WTC11 (cell line): ENCODE results near the gene LCLAT1. TPM values are rescaled to one million over a fixed set of nuclear protein-coding genes. Genes with fewer than 3 reads are reported as not detected.

ENCODE experiments used
- ATAC-seq: fragments of 200-7000 bp; cut with Tn5 transposase; 2 replicates; pipeline ENCODE4 v1.10.0; 2021; ENCODE audit warnings: mild to moderate bottlenecking, moderate library complexity
- CTCF ChIA-PET: fragments of 300-600 bp; sonication (Branson Sonifier 250); formaldehyde crosslinking; loops from one replicate; lab custom pipeline; 2021; ENCODE audit warnings: antibody characterized with exemption; lab: Charles Lee
- POLR2A ChIA-PET: fragments of 350-600 bp; sonication (Branson Sonifier 250); formaldehyde crosslinking; loops from one replicate; lab custom pipeline; 2021; ENCODE audit warnings: antibody characterized with exemption; lab: Charles Lee
- DNase-seq: peaks from one replicate; pipeline ENCODE4 v3.0.0; 2021; ENCODE audit warnings: low spot score
- H3K27ac Mint-ChIP-seq: 2 replicates; pipeline ENCODE4 v1.8.0; 2021; ENCODE audit warnings: mixed read lengths
- H3K27me3 Mint-ChIP-seq: 2 replicates; pipeline ENCODE4 v1.8.0; 2021; ENCODE audit warnings: low read depth, mild to moderate bottlenecking, moderate library complexity, mixed read lengths
- H3K36me3 Mint-ChIP-seq: 2 replicates; pipeline ENCODE4 v1.8.0; 2021; ENCODE audit warnings: mixed read lengths
- H3K4me1 Mint-ChIP-seq: 2 replicates; pipeline ENCODE4 v1.8.0; 2022; ENCODE audit warnings: mixed read lengths
- H3K4me3 Mint-ChIP-seq: 2 replicates; pipeline ENCODE4 v1.8.0; 2021; ENCODE audit warnings: mild to moderate bottlenecking, moderate library complexity, mixed read lengths
- H3K9me3 Mint-ChIP-seq: 2 replicates; pipeline ENCODE4 v1.8.0; 2021; ENCODE audit warnings: mixed read lengths
- ERG ChIP-seq: fragments of 250-450 bp; sonication (Bioruptor Pico); IDR thresholded peaks from 2 replicates; pipeline ENCODE4 v1.8.0; 2021; ENCODE audit warnings: mild to moderate bottlenecking
- ESRRA ChIP-seq: sonication (generic); formaldehyde crosslinking; IDR thresholded peaks from 2 replicates; pipeline ENCODE4 v1.8.1; 2022; ENCODE audit warnings: mild to moderate bottlenecking, missing genetic modification reagents, borderline replicate concordance
- GTF2I ChIP-seq: fragments of 250-450 bp; sonication (Bioruptor Pico); conservative IDR thresholded peaks from 2 replicates; pipeline ENCODE4 v1.4.0; 2021; ENCODE audit warnings: mild to moderate bottlenecking
- JUN ChIP-seq: sonication (generic); formaldehyde crosslinking; IDR thresholded peaks from 2 replicates; pipeline ENCODE4 v1.8.0; 2023; ENCODE audit warnings: mild to moderate bottlenecking, missing genetic modification reagents
- NFATC4 ChIP-seq: fragments of 250-450 bp; sonication (Bioruptor Pico); IDR thresholded peaks from 2 replicates; pipeline ENCODE4 v1.9.0; 2021; ENCODE audit warnings: mild to moderate bottlenecking
- NR1H2 ChIP-seq: sonication (generic); formaldehyde crosslinking; IDR thresholded peaks from 2 replicates; pipeline ENCODE4 v1.9.0; 2021; ENCODE audit warnings: mild to moderate bottlenecking, moderate library complexity, missing genetic modification reagents
- RELA ChIP-seq: sonication (generic); formaldehyde crosslinking; IDR thresholded peaks from 2 replicates; pipeline ENCODE4 v1.8.1; 2022; ENCODE audit warnings: missing genetic modification reagents, mild to moderate bottlenecking, borderline replicate concordance
- TCF7 ChIP-seq: sonication (generic); formaldehyde crosslinking; IDR thresholded peaks from 2 replicates; pipeline ENCODE4 v1.8.0; 2022; ENCODE audit warnings: mild to moderate bottlenecking, low read depth, missing genetic modification reagents, moderate library complexity
- USF1 ChIP-seq: sonication (generic); formaldehyde crosslinking; IDR thresholded peaks from 2 replicates; pipeline ENCODE4 v1.8.0; 2022; ENCODE audit warnings: mild to moderate bottlenecking, missing genetic modification reagents
- USF2 ChIP-seq: sonication (generic); formaldehyde crosslinking; IDR thresholded peaks from 2 replicates; pipeline ENCODE4 v1.8.1; 2023; ENCODE audit warnings: mild to moderate bottlenecking, missing genetic modification reagents, moderate library complexity
- ZBTB21 ChIP-seq: sonication (generic); formaldehyde crosslinking; IDR thresholded peaks from 2 replicates; pipeline ENCODE4 v1.8.1; 2023; ENCODE audit warnings: mild to moderate bottlenecking, missing genetic modification reagents, borderline replicate concordance
- ZNF121 ChIP-seq: sonication (generic); formaldehyde crosslinking; IDR thresholded peaks from 2 replicates; pipeline ENCODE4 v1.8.0; 2023; ENCODE audit warnings: missing genetic modification reagents
- ZNF416 ChIP-seq: fragments of 250-450 bp; sonication (Bioruptor Pico); IDR thresholded peaks from 2 replicates; pipeline ENCODE4 v1.9.0; 2021; ENCODE audit warnings: mild to moderate bottlenecking, inconsistent platforms
- total RNA-seq: library from RNA; stranded (reverse); gene quantifications from 3 replicates; pipeline ENCODE4 v1.2.3, GENCODE V29; 2021
- TF ChIP-seq, protein P1 (sequence below): sonication (generic); formaldehyde crosslinking; IDR thresholded peaks from 2 replicates; pipeline ENCODE4 v1.8.0; 2023; ENCODE audit warnings: missing genetic modification reagents, mild to moderate bottlenecking, borderline replicate concordance
- TF ChIP-seq, protein P2 (sequence below): sonication (generic); formaldehyde crosslinking; IDR thresholded peaks from 2 replicates; pipeline ENCODE4 v1.8.1; 2022; ENCODE audit warnings: mild to moderate bottlenecking, moderate library complexity, missing genetic modification reagents
- TF ChIP-seq, protein P3 (sequence below): sonication (generic); formaldehyde crosslinking; IDR thresholded peaks from 2 replicates; pipeline ENCODE4 v1.8.1; 2023; ENCODE audit warnings: mild to moderate bottlenecking, moderate library complexity, missing genetic modification reagents
- TF ChIP-seq, protein P4 (sequence below): fragments of 250-450 bp; sonication (Bioruptor Pico); IDR thresholded peaks from 2 replicates; pipeline ENCODE4 v1.9.0; 2021; ENCODE audit warnings: mild to moderate bottlenecking
- TF ChIP-seq, protein P5 (sequence below): sonication (generic); formaldehyde crosslinking; conservative IDR thresholded peaks from 2 replicates; pipeline ENCODE4 v1.8.1; 2022; ENCODE audit warnings: mild to moderate bottlenecking, missing genetic modification reagents

LCLAT1 gene
- total RNA-seq, 1 experiment from 2014 or later, result 22.3 TPM

GRCh38 chr2:30470426-30470825 lies 23.4 kb downstream of the LCLAT1 start:
- Mint-ChIP-seq H3K9me3 (peaks cover 25% of the 10 kb centered on the region), H3K4me3 (no peak overlapping the region), H3K4me1 (peaks cover 21% of the 10 kb centered on the region), H3K36me3 (peaks cover 12% of the 10 kb centered on the region), H3K27ac (no peak overlapping the region)
- POLR2A ChIA-PET, result no interaction called here
- CTCF ChIA-PET, result no interaction called here
- no peak for ATAC-seq
- TF ChIP-seq USF2 (CRISPR knock-in tag), result no peak
- no peak for TF ChIP-seq JUN
- TF ChIP-seq, protein P1, sequence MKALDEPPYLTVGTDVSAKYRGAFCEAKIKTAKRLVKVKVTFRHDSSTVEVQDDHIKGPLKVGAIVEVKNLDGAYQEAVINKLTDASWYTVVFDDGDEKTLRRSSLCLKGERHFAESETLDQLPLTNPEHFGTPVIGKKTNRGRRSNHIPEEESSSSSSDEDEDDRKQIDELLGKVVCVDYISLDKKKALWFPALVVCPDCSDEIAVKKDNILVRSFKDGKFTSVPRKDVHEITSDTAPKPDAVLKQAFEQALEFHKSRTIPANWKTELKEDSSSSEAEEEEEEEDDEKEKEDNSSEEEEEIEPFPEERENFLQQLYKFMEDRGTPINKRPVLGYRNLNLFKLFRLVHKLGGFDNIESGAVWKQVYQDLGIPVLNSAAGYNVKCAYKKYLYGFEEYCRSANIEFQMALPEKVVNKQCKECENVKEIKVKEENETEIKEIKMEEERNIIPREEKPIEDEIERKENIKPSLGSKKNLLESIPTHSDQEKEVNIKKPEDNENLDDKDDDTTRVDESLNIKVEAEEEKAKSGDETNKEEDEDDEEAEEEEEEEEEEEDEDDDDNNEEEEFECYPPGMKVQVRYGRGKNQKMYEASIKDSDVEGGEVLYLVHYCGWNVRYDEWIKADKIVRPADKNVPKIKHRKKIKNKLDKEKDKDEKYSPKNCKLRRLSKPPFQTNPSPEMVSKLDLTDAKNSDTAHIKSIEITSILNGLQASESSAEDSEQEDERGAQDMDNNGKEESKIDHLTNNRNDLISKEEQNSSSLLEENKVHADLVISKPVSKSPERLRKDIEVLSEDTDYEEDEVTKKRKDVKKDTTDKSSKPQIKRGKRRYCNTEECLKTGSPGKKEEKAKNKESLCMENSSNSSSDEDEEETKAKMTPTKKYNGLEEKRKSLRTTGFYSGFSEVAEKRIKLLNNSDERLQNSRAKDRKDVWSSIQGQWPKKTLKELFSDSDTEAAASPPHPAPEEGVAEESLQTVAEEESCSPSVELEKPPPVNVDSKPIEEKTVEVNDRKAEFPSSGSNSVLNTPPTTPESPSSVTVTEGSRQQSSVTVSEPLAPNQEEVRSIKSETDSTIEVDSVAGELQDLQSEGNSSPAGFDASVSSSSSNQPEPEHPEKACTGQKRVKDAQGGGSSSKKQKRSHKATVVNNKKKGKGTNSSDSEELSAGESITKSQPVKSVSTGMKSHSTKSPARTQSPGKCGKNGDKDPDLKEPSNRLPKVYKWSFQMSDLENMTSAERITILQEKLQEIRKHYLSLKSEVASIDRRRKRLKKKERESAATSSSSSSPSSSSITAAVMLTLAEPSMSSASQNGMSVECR, result no peak
- no peak for TF ChIP-seq USF1
- no peak for TF ChIP-seq NR1H2 (CRISPR knock-in tag)
- no peak for TF ChIP-seq RELA (CRISPR knock-in tag)
- TF ChIP-seq ERG (CRISPR knock-in tag), result no peak
- TF ChIP-seq, protein P2, sequence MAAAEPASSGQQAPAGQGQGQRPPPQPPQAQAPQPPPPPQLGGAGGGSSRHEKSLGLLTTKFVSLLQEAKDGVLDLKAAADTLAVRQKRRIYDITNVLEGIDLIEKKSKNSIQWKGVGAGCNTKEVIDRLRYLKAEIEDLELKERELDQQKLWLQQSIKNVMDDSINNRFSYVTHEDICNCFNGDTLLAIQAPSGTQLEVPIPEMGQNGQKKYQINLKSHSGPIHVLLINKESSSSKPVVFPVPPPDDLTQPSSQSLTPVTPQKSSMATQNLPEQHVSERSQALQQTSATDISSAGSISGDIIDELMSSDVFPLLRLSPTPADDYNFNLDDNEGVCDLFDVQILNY (CRISPR knock-in tag), result no peak
- TF ChIP-seq TCF7 (CRISPR knock-in tag), result no peak
- TF ChIP-seq GTF2I, result no peak
- no peak for TF ChIP-seq ZNF121
- TF ChIP-seq, protein P3, sequence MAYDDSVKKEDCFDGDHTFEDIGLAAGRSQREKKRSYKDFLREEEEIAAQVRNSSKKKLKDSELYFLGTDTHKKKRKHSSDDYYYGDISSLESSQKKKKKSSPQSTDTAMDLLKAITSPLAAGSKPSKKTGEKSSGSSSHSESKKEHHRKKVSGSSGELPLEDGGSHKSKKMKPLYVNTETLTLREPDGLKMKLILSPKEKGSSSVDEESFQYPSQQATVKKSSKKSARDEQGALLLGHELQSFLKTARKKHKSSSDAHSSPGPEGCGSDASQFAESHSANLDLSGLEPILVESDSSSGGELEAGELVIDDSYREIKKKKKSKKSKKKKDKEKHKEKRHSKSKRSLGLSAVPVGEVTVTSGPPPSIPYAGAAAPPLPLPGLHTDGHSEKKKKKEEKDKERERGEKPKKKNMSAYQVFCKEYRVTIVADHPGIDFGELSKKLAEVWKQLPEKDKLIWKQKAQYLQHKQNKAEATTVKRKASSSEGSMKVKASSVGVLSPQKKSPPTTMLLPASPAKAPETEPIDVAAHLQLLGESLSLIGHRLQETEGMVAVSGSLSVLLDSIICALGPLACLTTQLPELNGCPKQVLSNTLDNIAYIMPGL, result no peak
- TF ChIP-seq ESRRA (CRISPR knock-in tag), result no peak
- TF ChIP-seq, protein P4, sequence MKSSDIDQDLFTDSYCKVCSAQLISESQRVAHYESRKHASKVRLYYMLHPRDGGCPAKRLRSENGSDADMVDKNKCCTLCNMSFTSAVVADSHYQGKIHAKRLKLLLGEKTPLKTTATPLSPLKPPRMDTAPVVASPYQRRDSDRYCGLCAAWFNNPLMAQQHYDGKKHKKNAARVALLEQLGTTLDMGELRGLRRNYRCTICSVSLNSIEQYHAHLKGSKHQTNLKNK (CRISPR knock-in tag), result no peak
- TF ChIP-seq, protein P5, sequence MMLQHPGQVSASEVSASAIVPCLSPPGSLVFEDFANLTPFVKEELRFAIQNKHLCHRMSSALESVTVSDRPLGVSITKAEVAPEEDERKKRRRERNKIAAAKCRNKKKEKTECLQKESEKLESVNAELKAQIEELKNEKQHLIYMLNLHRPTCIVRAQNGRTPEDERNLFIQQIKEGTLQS (CRISPR knock-in tag), result no peak
- TF ChIP-seq NFATC4 (CRISPR knock-in tag), result no peak
- no peak for TF ChIP-seq ZNF416 (CRISPR knock-in tag)
- no peak for TF ChIP-seq ZBTB21 (CRISPR knock-in tag)
- TF ChIP-seq, all 79 proteins: peak for 0
- no peak for DNase-seq
- no peaks in the 10 kb centered on the region for H3K27me3 Mint-ChIP-seq
